B cell (primary cell): Measurements from ENCODE around the gene TMEM131.

Experiments used
- EZH2 ChIP-seq: IDR thresholded peaks from 2 replicates; pipeline ENCODE4 v1.6.1; 2012; ENCODE audit warnings: borderline replicate concordance, low read depth, mild to moderate bottlenecking, moderate library complexity, low read length; ENCODE audit not compliant: insufficient read depth, poor library complexity, severe bottlenecking
- TF ChIP-seq, protein P1 (sequence below): fragments of 200-600 bp; IDR thresholded peaks from one replicate; pipeline ENCODE4 v1.8.0; 2022; ENCODE audit warnings: antibody characterized with exemption, mild to moderate bottlenecking

DNA sequence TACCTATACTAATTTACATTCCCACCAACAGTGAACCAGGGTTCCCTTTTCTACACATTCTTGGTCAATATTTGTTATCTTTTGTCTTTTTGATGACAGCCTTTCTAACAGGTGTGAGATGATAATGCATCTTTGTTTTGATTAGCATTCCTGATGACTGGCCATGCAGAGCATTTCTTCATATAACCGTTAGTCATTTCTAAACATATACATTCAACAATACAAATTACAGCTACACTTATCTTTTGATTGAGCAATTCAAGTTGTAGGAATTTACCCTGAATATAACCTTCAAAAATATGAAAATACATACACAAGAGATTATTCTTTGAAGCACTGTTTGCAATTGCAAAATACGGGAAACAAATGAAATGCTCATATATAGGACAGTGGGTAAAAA is 94.9 kb downstream of the TMEM131 start:
- TF ChIP-seq, protein P1, sequence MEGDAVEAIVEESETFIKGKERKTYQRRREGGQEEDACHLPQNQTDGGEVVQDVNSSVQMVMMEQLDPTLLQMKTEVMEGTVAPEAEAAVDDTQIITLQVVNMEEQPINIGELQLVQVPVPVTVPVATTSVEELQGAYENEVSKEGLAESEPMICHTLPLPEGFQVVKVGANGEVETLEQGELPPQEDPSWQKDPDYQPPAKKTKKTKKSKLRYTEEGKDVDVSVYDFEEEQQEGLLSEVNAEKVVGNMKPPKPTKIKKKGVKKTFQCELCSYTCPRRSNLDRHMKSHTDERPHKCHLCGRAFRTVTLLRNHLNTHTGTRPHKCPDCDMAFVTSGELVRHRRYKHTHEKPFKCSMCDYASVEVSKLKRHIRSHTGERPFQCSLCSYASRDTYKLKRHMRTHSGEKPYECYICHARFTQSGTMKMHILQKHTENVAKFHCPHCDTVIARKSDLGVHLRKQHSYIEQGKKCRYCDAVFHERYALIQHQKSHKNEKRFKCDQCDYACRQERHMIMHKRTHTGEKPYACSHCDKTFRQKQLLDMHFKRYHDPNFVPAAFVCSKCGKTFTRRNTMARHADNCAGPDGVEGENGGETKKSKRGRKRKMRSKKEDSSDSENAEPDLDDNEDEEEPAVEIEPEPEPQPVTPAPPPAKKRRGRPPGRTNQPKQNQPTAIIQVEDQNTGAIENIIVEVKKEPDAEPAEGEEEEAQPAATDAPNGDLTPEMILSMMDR, result no peak
- TF ChIP-seq EZH2, result no peak
